ENCODE measurements around the gene ST3GAL6.

ST3GAL6 gene

GRCh38 chr3:98778383-98778782 is 15.2 kb downstream of the ST3GAL6 start:
- Mint-ChIP-seq H3K27me3 (peaks cover 9% of the 10 kb centered on the region), H3K36me3 (no peaks in the 10 kb centered on the region), H3K27ac (no peak overlapping the region), H3K9me3 (no peaks in the 10 kb centered on the region), H3K4me3 (no peak overlapping the region), H3K4me1 (no peaks in the 10 kb centered on the region)
- ATAC-seq = no peak

- no peak for ATAC-seq
- Mint-ChIP-seq H3K27me3 (peaks cover 9% of the 10 kb centered on the region), H3K9me3 (no peaks in the 10 kb centered on the region), H3K27ac (no peak overlapping the region), H3K4me3 (no peak overlapping the region), H3K36me3 (no peaks in the 10 kb centered on the region), H3K4me1 (no peaks in the 10 kb centered on the region)
Observed at GRCh38 chr3:98778852-98779413, 15.8 kb downstream of the ST3GAL6 start.

- H3K9me3 Mint-ChIP-seq = no peaks in the 10 kb centered on the region
- peaks cover 9% of the 10 kb centered on the region for H3K27me3 Mint-ChIP-seq
- no peak overlapping the region for H3K4me3 Mint-ChIP-seq
- ATAC-seq = no peak
- H3K27ac Mint-ChIP-seq = no peak overlapping the region
- H3K36me3 Mint-ChIP-seq = no peaks in the 10 kb centered on the region
- H3K4me1 Mint-ChIP-seq = no peaks in the 10 kb centered on the region
Observed at GRCh38 chr3:98779541-98780335, 16.6 kb downstream of the ST3GAL6 start.

- H3K27me3 Mint-ChIP-seq = peaks cover 10% of the 10 kb centered on the region
- H3K9me3 Mint-ChIP-seq = no peaks in the 10 kb centered on the region
- no peaks in the 10 kb centered on the region for H3K36me3 Mint-ChIP-seq
- ATAC-seq = no peak
- no peak overlapping the region for H3K27ac Mint-ChIP-seq
- no peaks in the 10 kb centered on the region for H3K4me1 Mint-ChIP-seq
- H3K4me3 Mint-ChIP-seq = no peak overlapping the region
Observed at GRCh38 chr3:98780343-98780742, 17.2 kb downstream of the ST3GAL6 start.

GRCh38 chr3:98782824-98783500 is 19.8 kb downstream of the ST3GAL6 start:
- Mint-ChIP-seq H3K36me3 (no peaks in the 10 kb centered on the region), H3K4me3 (no peak overlapping the region), H3K27me3 (peaks cover 16% of the 10 kb centered on the region), H3K4me1 (no peaks in the 10 kb centered on the region), H3K27ac (no peak overlapping the region), H3K9me3 (no peaks in the 10 kb centered on the region)
- no peak for ATAC-seq

- Mint-ChIP-seq H3K27me3 (peaks cover 12% of the 10 kb centered on the region), H3K27ac (no peak overlapping the region), H3K4me3 (no peak overlapping the region), H3K4me1 (no peaks in the 10 kb centered on the region), H3K36me3 (no peaks in the 10 kb centered on the region), H3K9me3 (no peaks in the 10 kb centered on the region)
- no peak for ATAC-seq
Observed at GRCh38 chr3:98784042-98784441, 20.9 kb downstream of the ST3GAL6 start.

GRCh38 chr3:98784666-98785600 is 21.8 kb downstream of the ST3GAL6 start:
- peaks cover 17% of the 10 kb centered on the region for H3K27me3 Mint-ChIP-seq
- no peak overlapping the region for H3K27ac Mint-ChIP-seq
- no peaks in the 10 kb centered on the region for H3K4me1 Mint-ChIP-seq
- no peaks in the 10 kb centered on the region for H3K9me3 Mint-ChIP-seq
- H3K36me3 Mint-ChIP-seq = no peaks in the 10 kb centered on the region
- no peak for ATAC-seq
- H3K4me3 Mint-ChIP-seq = no peak overlapping the region

- no peak overlapping the region for H3K4me3 Mint-ChIP-seq
- ATAC-seq = no peak
Observed at GRCh38 chr3:98786364-98787006, 23.3 kb downstream of the ST3GAL6 start.

GRCh38 chr3:98787181-98787580 is 24.0 kb downstream of the ST3GAL6 start:
- no peaks in the 10 kb centered on the region for H3K4me1 Mint-ChIP-seq
- H3K27ac Mint-ChIP-seq = no peak overlapping the region
- ATAC-seq = no peak
- H3K9me3 Mint-ChIP-seq = no peaks in the 10 kb centered on the region
- peaks cover 22% of the 10 kb centered on the region for H3K27me3 Mint-ChIP-seq
- H3K36me3 Mint-ChIP-seq = no peaks in the 10 kb centered on the region
- no peak overlapping the region for H3K4me3 Mint-ChIP-seq

More at GRCh38 chr3:98786364-98787006, 23.3 kb downstream of the ST3GAL6 start:
- H3K36me3 Mint-ChIP-seq = no peaks in the 10 kb centered on the region
- peaks cover 22% of the 10 kb centered on the region for H3K27me3 Mint-ChIP-seq
- H3K9me3 Mint-ChIP-seq = no peaks in the 10 kb centered on the region
- H3K4me1 Mint-ChIP-seq = no peaks in the 10 kb centered on the region
- H3K27ac Mint-ChIP-seq = no peak overlapping the region

- no peak for ATAC-seq
- H3K36me3 Mint-ChIP-seq = no peaks in the 10 kb centered on the region
- H3K4me3 Mint-ChIP-seq = no peak overlapping the region
- H3K27ac Mint-ChIP-seq = no peak overlapping the region
- H3K27me3 Mint-ChIP-seq = peaks cover 22% of the 10 kb centered on the region
- H3K4me1 Mint-ChIP-seq = no peaks in the 10 kb centered on the region
- H3K9me3 Mint-ChIP-seq = no peaks in the 10 kb centered on the region
Observed at GRCh38 chr3:98788651-98789050, 25.5 kb downstream of the ST3GAL6 start.

- Mint-ChIP-seq H3K36me3 (no peaks in the 10 kb centered on the region), H3K4me3 (no peak overlapping the region), H3K27ac (no peak overlapping the region), H3K4me1 (no peaks in the 10 kb centered on the region), H3K27me3 (peaks cover 10% of the 10 kb centered on the region), H3K9me3 (no peaks in the 10 kb centered on the region)
- ATAC-seq = no peak
Observed at GRCh38 chr3:98791341-98792325, 28.5 kb downstream of the ST3GAL6 start.

- peaks cover 10% of the 10 kb centered on the region for H3K27me3 Mint-ChIP-seq
- no peak overlapping the region for H3K4me3 Mint-ChIP-seq
- ATAC-seq = no peak
- H3K9me3 Mint-ChIP-seq = no peaks in the 10 kb centered on the region
- no peaks in the 10 kb centered on the region for H3K4me1 Mint-ChIP-seq
- H3K27ac Mint-ChIP-seq = no peak overlapping the region
- H3K36me3 Mint-ChIP-seq = no peaks in the 10 kb centered on the region
Observed at GRCh38 chr3:98793971-98794370, 30.8 kb downstream of the ST3GAL6 start.

- H3K36me3 Mint-ChIP-seq = no peaks in the 10 kb centered on the region
- H3K4me1 Mint-ChIP-seq = no peaks in the 10 kb centered on the region
- H3K4me3 Mint-ChIP-seq = no peak overlapping the region
- ATAC-seq = no peak
- no peaks in the 10 kb centered on the region for H3K27me3 Mint-ChIP-seq
- H3K27ac Mint-ChIP-seq = no peak overlapping the region
- H3K9me3 Mint-ChIP-seq = no peaks in the 10 kb centered on the region
Observed at GRCh38 chr3:98796334-98796733, 33.2 kb downstream of the ST3GAL6 start.

- H3K9me3 Mint-ChIP-seq = no peaks in the 10 kb centered on the region
- H3K4me1 Mint-ChIP-seq = no peaks in the 10 kb centered on the region
- no peak overlapping the region for H3K4me3 Mint-ChIP-seq
- H3K36me3 Mint-ChIP-seq = no peaks in the 10 kb centered on the region
- H3K27me3 Mint-ChIP-seq = no peaks in the 10 kb centered on the region
- no peak for ATAC-seq
- H3K27ac Mint-ChIP-seq = no peak overlapping the region
Observed at GRCh38 chr3:98797905-98798304, 34.8 kb downstream of the ST3GAL6 start.

Measured in stimulated activated memory B cell treated with anti-CD40 and anti-IgM and Interleukin-4, amounts not matched to agents 10 μg/mL and 1 μg/mL and 100 μg/mL, for 72 hours (primary cell).